A549 (cell line): ENCODE data around the gene CD63. TPM values are rescaled to one million over a fixed set of nuclear protein-coding genes. Genes with fewer than 3 reads are reported as not detected.

Experiments
- ATAC-seq, 2 experiments: fragments of 200-7000 bp in 1 of 2; fragments of >200 bp in 1 of 2; cut with Nextera tagmentation in 1 of 2; cut with Tn5 transposase in 1 of 2; 3 replicates each; pipeline versions ENCODE4 v1.8.0 to v1.9.1; 2018 to 2020; ENCODE audit warnings: mild to moderate bottlenecking in 1 of 2, moderate library complexity in 1 of 2
- CTCF ChIA-PET: fragments of 300-600 bp; sonication (Branson Sonifier 250); formaldehyde crosslinking; extraction: SDS; loops from one replicate; lab custom pipeline; 2021; ENCODE audit warnings: antibody characterized with exemption, inconsistent platforms; lab: Yijun Ruan, JAX
- POLR2A ChIA-PET: fragments of 350-600 bp; formaldehyde crosslinking; extraction: SDS; loops from one replicate; lab custom pipeline; 2021; ENCODE audit warnings: antibody characterized with exemption, inconsistent platforms; lab: Yijun Ruan, JAX
- DNase-seq, 2 experiments: peaks; one replicate each; pipeline versions ENCODE4 v3.0.0 to v3.0.0-alpha.2; 2011 to 2016; ENCODE audit warnings: low read depth in 1 of 2, low spot score in 1 of 2
- FAIRE-seq: peaks from 2 replicates; lab custom pipeline; 2011; peaks lifted over from hg19 to GRCh38; lab: Jason Lieb, UNC
- H3K27ac ChIP-seq, 2 experiments: fragments of >200 bp; sonication (Bioruptor Twin); formaldehyde crosslinking; 3 replicates each; pipeline ENCODE4 v1.5.1; 2016 to 2017
- H3K4me1 ChIP-seq: fragments of >200 bp; sonication (Bioruptor Twin); formaldehyde crosslinking; 3 replicates; pipeline ENCODE4 v1.6.1; 2016
- H3K4me2 ChIP-seq: fragments of >200 bp; sonication (Bioruptor Twin); formaldehyde crosslinking; 3 replicates; pipeline ENCODE4 v1.6.1; 2016
- H3K4me3 ChIP-seq: fragments of >200 bp; sonication (Bioruptor Twin); formaldehyde crosslinking; 3 replicates; pipeline ENCODE4 v1.5.1; 2016
- H3K9me3 ChIP-seq: fragments of >200 bp; sonication (Bioruptor Twin); formaldehyde crosslinking; 3 replicates; pipeline ENCODE4 v1.6.1; 2016
- ATOH8 ChIP-seq: fragments of 250-450 bp; sonication (Bioruptor Pico); IDR thresholded peaks from 2 replicates; pipeline ENCODE4 v1.5.0; 2020; ENCODE audit warnings: low read depth, mild to moderate bottlenecking, moderate library complexity
- BCL3 ChIP-seq: fragments of >200 bp; sonication (Bioruptor Twin); formaldehyde crosslinking; IDR thresholded peaks from 3 replicates; pipeline ENCODE4 v1.6.1; 2016
- CEBPB ChIP-seq, 2 experiments: fragments of >200 bp in 1 of 2; sonication (Bioruptor Twin) in 1 of 2; formaldehyde crosslinking in 1 of 2; IDR thresholded peaks; 2 replicates each; pipeline ENCODE4 v1.6.1; 2012 to 2016
- E2F6 ChIP-seq: IDR thresholded peaks from 2 replicates; pipeline ENCODE4 v1.6.1; 2012; ENCODE audit warnings: low read depth, borderline replicate concordance
- EHF ChIP-seq: fragments of 250-450 bp; sonication (Bioruptor Pico); IDR thresholded peaks from 2 replicates; pipeline ENCODE4 v1.5.0; 2020; ENCODE audit warnings: mild to moderate bottlenecking
- HES2 ChIP-seq: fragments of >200 bp; sonication (Bioruptor Twin); formaldehyde crosslinking; IDR thresholded peaks from 2 replicates; pipeline ENCODE4 v1.6.1; 2016
- HMGXB4 ChIP-seq: fragments of 250-450 bp; sonication (Bioruptor Pico); IDR thresholded peaks from 2 replicates; pipeline ENCODE4 v1.5.0; 2021; ENCODE audit warnings: mild to moderate bottlenecking, moderate library complexity, borderline replicate concordance
- HOXA7 ChIP-seq: fragments of 250-450 bp; sonication (Bioruptor Pico); IDR thresholded peaks from 2 replicates; pipeline ENCODE4 v1.5.0; 2020; ENCODE audit warnings: mild to moderate bottlenecking, moderate library complexity
- JUNB ChIP-seq: fragments of >200 bp; sonication (Bioruptor Twin); formaldehyde crosslinking; IDR thresholded peaks from 2 replicates; pipeline ENCODE4 v1.6.1; 2016
- KDM1A ChIP-seq: fragments of 200-600 bp; sonication (generic); IDR thresholded peaks from 2 replicates; pipeline ENCODE4 v1.6.1; 2016; ENCODE audit warnings: low read depth, mild to moderate bottlenecking
- MAFK ChIP-seq: fragments of 450-650 bp; IDR thresholded peaks from 2 replicates; pipeline ENCODE4 v1.6.1; 2014; ENCODE audit not compliant: partially characterized antibody
- MAZ ChIP-seq: fragments of 150-350 bp; IDR thresholded peaks from 2 replicates; pipeline ENCODE4 v1.6.1; 2014; ENCODE audit warnings: antibody characterized with exemption, low read depth, low read length, borderline replicate concordance
- NPAS2 ChIP-seq: fragments of 250-450 bp; sonication (Bioruptor Pico); IDR thresholded peaks from 2 replicates; pipeline ENCODE4 v1.8.0; 2022; ENCODE audit warnings: mild to moderate bottlenecking, moderate library complexity, borderline replicate concordance
- PHF8 ChIP-seq: fragments of 200-600 bp; sonication (generic); IDR thresholded peaks from 2 replicates; pipeline ENCODE4 v1.6.1; 2016; ENCODE audit warnings: low read depth, mild to moderate bottlenecking, antibody characterized with exemption, moderate library complexity, borderline replicate concordance
- POLR2A ChIP-seq: IDR thresholded peaks from 2 replicates; pipeline ENCODE4 v1.6.1; 2012; ENCODE audit warnings: mild to moderate bottlenecking, low read length
- POLR2AphosphoS2 ChIP-seq: conservative IDR thresholded peaks from 2 replicates; pipeline ENCODE4 v1.6.1; 2012; ENCODE audit warnings: low read length, improper control_type of control experiment, inconsistent platforms
- RCOR1 ChIP-seq: fragments of 150-350 bp; IDR thresholded peaks from 2 replicates; pipeline ENCODE4 v1.6.1; 2014; ENCODE audit warnings: antibody characterized with exemption, low read length, low read depth
- SMC3 ChIP-seq: fragments of >200 bp; sonication (Bioruptor Twin); formaldehyde crosslinking; IDR thresholded peaks from 3 replicates; pipeline ENCODE4 v1.6.1; 2018; ENCODE audit warnings: inconsistent platforms
- SREBF2 ChIP-seq: fragments of 450-650 bp; IDR thresholded peaks from 2 replicates; pipeline ENCODE4 v1.6.1; 2014; ENCODE audit warnings: mild to moderate bottlenecking, moderate library complexity
- TFCP2L1 ChIP-seq: fragments of 250-450 bp; sonication (Bioruptor Pico); IDR thresholded peaks from 2 replicates; pipeline ENCODE4 v1.5.0; 2021; ENCODE audit warnings: mild to moderate bottlenecking
- TP53 ChIP-seq: fragments of 250-450 bp; sonication (Bioruptor Pico); IDR thresholded peaks from 2 replicates; pipeline ENCODE4 v1.5.0; 2021; ENCODE audit warnings: mild to moderate bottlenecking, moderate library complexity
- ZFP36 ChIP-seq: fragments of 450-650 bp; IDR thresholded peaks from 2 replicates; pipeline ENCODE4 v1.6.1; 2014; ENCODE audit warnings: borderline replicate concordance; ENCODE audit not compliant: partially characterized antibody
- ZNF302 ChIP-seq: fragments of 250-450 bp; sonication (Bioruptor Pico); IDR thresholded peaks from 2 replicates; pipeline ENCODE4 v1.9.0; 2021; ENCODE audit warnings: inconsistent platforms, mild to moderate bottlenecking, moderate library complexity
- WGBS: methylation state at CpG from one replicate; pipeline ENCODE4 v1.1.6; 2017; ENCODE audit errors: missing lambda C conversion rate; 5-methylcytosine and 5-hydroxymethylcytosine counted together
- polyA plus RNA-seq, 4 experiments: library from polyadenylated mRNA; depleted of rRNA in 3 of 4; stranded (reverse); fragments of >200 nt; fragmentation: RNase III in 1 of 4; extraction: RNeasy Plus Mini Kit Qiagen cat#74134 plus additional on column Dnase treatment in 1 of 4; gene quantifications; 2 replicates in 3 of 4; 3 replicates in 1 of 4; pipeline ENCODE4 v1.2.3, GENCODE V29; 2011 to 2017

The CD63 gene
- polyA plus RNA-seq, 2 of the 4 experiments (the other 2 are of a cell fraction): 530 to 724 TPM

GRCh38 chr12:55727643-55728185 is 1.1 kb downstream of the CD63 start:
- Histone ChIP-seq H3K4me2 (peak overlapping the region; percentile 98), H3K9me3 (no peaks in the 10 kb centered on the region), H3K4me1 (peaks cover 40% of the 10 kb centered on the region), H3K4me3 (peak overlapping the region; percentile 76)
- FAIRE-seq: no peak
- peak in 1 of 2 experiments; percentile 5; a peak in 3 of 6 replicates for ATAC-seq
- peak; percentile 41 to 46 for DNase-seq
- POLR2A ChIA-PET: no interaction called here
- CTCF ChIA-PET: interaction anchor here (0.6 to 3.9 kb wide), 2 partner anchors 10 to 72 kb away, joined by 3 to 58 read pairs; no protein-coding TSS in a partner anchor
- WGBS: 1% methylated on average over 8 of the region's 9 CpGs
- TF ChIP-seq POLR2A (peak; percentile 22; the same call in 1 of the 2 replicates), NPAS2 (CRISPR knock-in tag) (no peak), BCL3 (0 out of 3 replicates have a peak, but pooled peaks have one; percentile 22)
- TF ChIP-seq, all 56 proteins: peak for 2
- peak overlapping the region; percentile 97 for H3K27ac ChIP-seq

- FAIRE-seq: no peak
- POLR2A ChIA-PET: no interaction called here
- WGBS: 81% methylated on average over 10 of the region's 10 CpGs
- peaks cover 40% of the 10 kb centered on the region for H3K4me1 ChIP-seq
- H3K4me3 ChIP-seq: peak overlapping the region; percentile 76
- peak overlapping the region; percentile 97 for H3K27ac ChIP-seq
- CTCF ChIA-PET: interaction anchor here (0.6 to 3.9 kb wide), 2 partner anchors 11 to 72 kb away, joined by 3 to 58 read pairs; no protein-coding TSS in a partner anchor
- no peaks in the 10 kb centered on the region for H3K9me3 ChIP-seq
- TF ChIP-seq PHF8 (no peak), ATOH8 (CRISPR knock-in tag) (no peak), HES2 (no peak), ZNF302 (CRISPR knock-in tag) (no peak), SREBF2 (no peak), ZFP36 (no peak), HMGXB4 (CRISPR knock-in tag) (no peak), KDM1A (no peak), HOXA7 (CRISPR knock-in tag) (no peak), EHF (no peak)
- no peak for ATAC-seq
- H3K4me2 ChIP-seq: peak overlapping the region; percentile 98
- DNase-seq: no peak
Measured at GRCh38 chr12:55726971-55727370, 1.8 kb downstream of the CD63 start.

GRCh38 chr12:55725556-55725955 is 3.3 kb downstream of the CD63 start:
- Histone ChIP-seq H3K27ac (no peak overlapping the region), H3K9me3 (no peaks in the 10 kb centered on the region), H3K4me2 (no peak overlapping the region), H3K4me1 (peaks cover 50% of the 10 kb centered on the region), H3K4me3 (no peak overlapping the region)
- 83% methylated on average over 3 of the region's 3 CpGs for WGBS
- CTCF ChIA-PET: interaction anchor here (0.7 to 12.3 kb wide), 8 partner anchors 9 to 314 kb away, joined by 3 to 139 read pairs (median 6); partner anchors contain the start of genes BLOC1S1 and GDF11
- ATAC-seq (no peak), FAIRE-seq (no peak), DNase-seq (no peak)
- POLR2A ChIA-PET: interaction anchor here (1.4 kb wide), 2 partner anchors 10 to 13 kb away, joined by 5 to 7 read pairs; partner anchors contain the start of gene BLOC1S1
- TF ChIP-seq BCL3: no peak
- TF ChIP-seq MAFK: no peak
- TF ChIP-seq KDM1A: no peak
- no peak for TF ChIP-seq TFCP2L1 (CRISPR knock-in tag)
- TF ChIP-seq E2F6: no peak
- TF ChIP-seq JUNB: no peak
- TF ChIP-seq SREBF2: no peak
- TF ChIP-seq HOXA7 (CRISPR knock-in tag): no peak
- TF ChIP-seq NPAS2 (CRISPR knock-in tag): no peak
- no peak for TF ChIP-seq SMC3
- TF ChIP-seq TP53 (CRISPR knock-in tag): no peak
- no peak for TF ChIP-seq POLR2AphosphoS2
- TF ChIP-seq CEBPB (IDR thresholded peaks at IDR 0.05): no peak
- no peak for TF ChIP-seq MAZ
- TF ChIP-seq RCOR1: no peak
